Measurements from ENCODE around the gene SF1. TPM values are rescaled to one million over a fixed set of nuclear protein-coding genes. Genes with fewer than 3 reads are reported as not detected.
A peak's percentile ranks its signal among the peaks of the same experiment; 100 is the strongest.

The SF1 gene
- total RNA-seq, 1 experiment from 2014 or later, result 285 TPM

- Mint-ChIP-seq H3K4me1 (peaks cover 39% of the 10 kb centered on the region), H3K27me3 (ENCODE audit: low read depth) (peaks cover 37% of the 10 kb centered on the region), H3K4me3 (peak within 1 kb of the TSS; percentile 69), H3K9me3 (no peaks in the 10 kb centered on the region), H3K36me3 (0 out of 2 replicates have a peak, but pooled peaks cover 3% of the 10 kb centered on the region), H3K27ac (peak within 1 kb of the TSS; percentile 6; the same call in 1 of the 2 replicates)
- POLR2A ChIA-PET, result interaction anchor here (0.9 to 2.6 kb wide), 6 partner anchors 14 to 35 kb away, joined by 3 to 8 read pairs (median 6); partner anchors contain the start of genes PYGM and SF1
- ATAC-seq (peak; percentile 19), DNase-seq (ENCODE audit: low spot score) (peak; percentile 85)
- CTCF ChIA-PET, result interaction anchor here (0.6 to 8.6 kb wide), 42 partner anchors 8 to 453 kb away, joined by 3 to 150 read pairs (median 6); partner anchors contain the start of genes BATF2, MAP4K2, NRXN2 and PYGM
- TF ChIP-seq, protein P1, sequence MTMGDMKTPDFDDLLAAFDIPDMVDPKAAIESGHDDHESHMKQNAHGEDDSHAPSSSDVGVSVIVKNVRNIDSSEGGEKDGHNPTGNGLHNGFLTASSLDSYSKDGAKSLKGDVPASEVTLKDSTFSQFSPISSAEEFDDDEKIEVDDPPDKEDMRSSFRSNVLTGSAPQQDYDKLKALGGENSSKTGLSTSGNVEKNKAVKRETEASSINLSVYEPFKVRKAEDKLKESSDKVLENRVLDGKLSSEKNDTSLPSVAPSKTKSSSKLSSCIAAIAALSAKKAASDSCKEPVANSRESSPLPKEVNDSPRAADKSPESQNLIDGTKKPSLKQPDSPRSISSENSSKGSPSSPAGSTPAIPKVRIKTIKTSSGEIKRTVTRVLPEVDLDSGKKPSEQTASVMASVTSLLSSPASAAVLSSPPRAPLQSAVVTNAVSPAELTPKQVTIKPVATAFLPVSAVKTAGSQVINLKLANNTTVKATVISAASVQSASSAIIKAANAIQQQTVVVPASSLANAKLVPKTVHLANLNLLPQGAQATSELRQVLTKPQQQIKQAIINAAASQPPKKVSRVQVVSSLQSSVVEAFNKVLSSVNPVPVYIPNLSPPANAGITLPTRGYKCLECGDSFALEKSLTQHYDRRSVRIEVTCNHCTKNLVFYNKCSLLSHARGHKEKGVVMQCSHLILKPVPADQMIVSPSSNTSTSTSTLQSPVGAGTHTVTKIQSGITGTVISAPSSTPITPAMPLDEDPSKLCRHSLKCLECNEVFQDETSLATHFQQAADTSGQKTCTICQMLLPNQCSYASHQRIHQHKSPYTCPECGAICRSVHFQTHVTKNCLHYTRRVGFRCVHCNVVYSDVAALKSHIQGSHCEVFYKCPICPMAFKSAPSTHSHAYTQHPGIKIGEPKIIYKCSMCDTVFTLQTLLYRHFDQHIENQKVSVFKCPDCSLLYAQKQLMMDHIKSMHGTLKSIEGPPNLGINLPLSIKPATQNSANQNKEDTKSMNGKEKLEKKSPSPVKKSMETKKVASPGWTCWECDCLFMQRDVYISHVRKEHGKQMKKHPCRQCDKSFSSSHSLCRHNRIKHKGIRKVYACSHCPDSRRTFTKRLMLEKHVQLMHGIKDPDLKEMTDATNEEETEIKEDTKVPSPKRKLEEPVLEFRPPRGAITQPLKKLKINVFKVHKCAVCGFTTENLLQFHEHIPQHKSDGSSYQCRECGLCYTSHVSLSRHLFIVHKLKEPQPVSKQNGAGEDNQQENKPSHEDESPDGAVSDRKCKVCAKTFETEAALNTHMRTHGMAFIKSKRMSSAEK (CRISPR knock-in tag; IDR thresholded peaks at IDR 0.05; ENCODE audit: borderline replicate concordance), result no peak
- no peak for TF ChIP-seq NR1H2 (CRISPR knock-in tag; IDR thresholded peaks at IDR 0.05)
- TF ChIP-seq GTF2I (CRISPR knock-in tag; conservative IDR thresholded peaks at IDR 0.05), result no peak
- peak; percentile 46; the same call in 1 of the 2 replicates for TF ChIP-seq CTCF (IDR thresholded peaks at IDR 0.05)
- TF ChIP-seq, protein P2, sequence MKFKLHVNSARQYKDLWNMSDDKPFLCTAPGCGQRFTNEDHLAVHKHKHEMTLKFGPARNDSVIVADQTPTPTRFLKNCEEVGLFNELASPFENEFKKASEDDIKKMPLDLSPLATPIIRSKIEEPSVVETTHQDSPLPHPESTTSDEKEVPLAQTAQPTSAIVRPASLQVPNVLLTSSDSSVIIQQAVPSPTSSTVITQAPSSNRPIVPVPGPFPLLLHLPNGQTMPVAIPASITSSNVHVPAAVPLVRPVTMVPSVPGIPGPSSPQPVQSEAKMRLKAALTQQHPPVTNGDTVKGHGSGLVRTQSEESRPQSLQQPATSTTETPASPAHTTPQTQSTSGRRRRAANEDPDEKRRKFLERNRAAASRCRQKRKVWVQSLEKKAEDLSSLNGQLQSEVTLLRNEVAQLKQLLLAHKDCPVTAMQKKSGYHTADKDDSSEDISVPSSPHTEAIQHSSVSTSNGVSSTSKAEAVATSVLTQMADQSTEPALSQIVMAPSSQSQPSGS (CRISPR knock-in tag; IDR thresholded peaks at IDR 0.05; ENCODE audit: borderline replicate concordance, low read depth), result no peak
- TF ChIP-seq SP1 (CRISPR knock-in tag; conservative IDR thresholded peaks at IDR 0.05), result peak; percentile 26; the same call in 1 of the 2 replicates
- TF ChIP-seq, protein P3, sequence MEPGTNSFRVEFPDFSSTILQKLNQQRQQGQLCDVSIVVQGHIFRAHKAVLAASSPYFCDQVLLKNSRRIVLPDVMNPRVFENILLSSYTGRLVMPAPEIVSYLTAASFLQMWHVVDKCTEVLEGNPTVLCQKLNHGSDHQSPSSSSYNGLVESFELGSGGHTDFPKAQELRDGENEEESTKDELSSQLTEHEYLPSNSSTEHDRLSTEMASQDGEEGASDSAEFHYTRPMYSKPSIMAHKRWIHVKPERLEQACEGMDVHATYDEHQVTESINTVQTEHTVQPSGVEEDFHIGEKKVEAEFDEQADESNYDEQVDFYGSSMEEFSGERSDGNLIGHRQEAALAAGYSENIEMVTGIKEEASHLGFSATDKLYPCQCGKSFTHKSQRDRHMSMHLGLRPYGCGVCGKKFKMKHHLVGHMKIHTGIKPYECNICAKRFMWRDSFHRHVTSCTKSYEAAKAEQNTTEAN (CRISPR knock-in tag; IDR thresholded peaks at IDR 0.05), result 0 out of 2 replicates have a peak, but pooled peaks have one; percentile 20
- 0 out of 2 replicates have a peak, but pooled peaks have one; percentile 58 for TF ChIP-seq ESRRA (CRISPR knock-in tag; IDR thresholded peaks at IDR 0.05; ENCODE audit: borderline replicate concordance)
- TF ChIP-seq OVOL2 (CRISPR knock-in tag; IDR thresholded peaks at IDR 0.05; ENCODE audit: borderline replicate concordance), result no peak
- TF ChIP-seq, protein P4, sequence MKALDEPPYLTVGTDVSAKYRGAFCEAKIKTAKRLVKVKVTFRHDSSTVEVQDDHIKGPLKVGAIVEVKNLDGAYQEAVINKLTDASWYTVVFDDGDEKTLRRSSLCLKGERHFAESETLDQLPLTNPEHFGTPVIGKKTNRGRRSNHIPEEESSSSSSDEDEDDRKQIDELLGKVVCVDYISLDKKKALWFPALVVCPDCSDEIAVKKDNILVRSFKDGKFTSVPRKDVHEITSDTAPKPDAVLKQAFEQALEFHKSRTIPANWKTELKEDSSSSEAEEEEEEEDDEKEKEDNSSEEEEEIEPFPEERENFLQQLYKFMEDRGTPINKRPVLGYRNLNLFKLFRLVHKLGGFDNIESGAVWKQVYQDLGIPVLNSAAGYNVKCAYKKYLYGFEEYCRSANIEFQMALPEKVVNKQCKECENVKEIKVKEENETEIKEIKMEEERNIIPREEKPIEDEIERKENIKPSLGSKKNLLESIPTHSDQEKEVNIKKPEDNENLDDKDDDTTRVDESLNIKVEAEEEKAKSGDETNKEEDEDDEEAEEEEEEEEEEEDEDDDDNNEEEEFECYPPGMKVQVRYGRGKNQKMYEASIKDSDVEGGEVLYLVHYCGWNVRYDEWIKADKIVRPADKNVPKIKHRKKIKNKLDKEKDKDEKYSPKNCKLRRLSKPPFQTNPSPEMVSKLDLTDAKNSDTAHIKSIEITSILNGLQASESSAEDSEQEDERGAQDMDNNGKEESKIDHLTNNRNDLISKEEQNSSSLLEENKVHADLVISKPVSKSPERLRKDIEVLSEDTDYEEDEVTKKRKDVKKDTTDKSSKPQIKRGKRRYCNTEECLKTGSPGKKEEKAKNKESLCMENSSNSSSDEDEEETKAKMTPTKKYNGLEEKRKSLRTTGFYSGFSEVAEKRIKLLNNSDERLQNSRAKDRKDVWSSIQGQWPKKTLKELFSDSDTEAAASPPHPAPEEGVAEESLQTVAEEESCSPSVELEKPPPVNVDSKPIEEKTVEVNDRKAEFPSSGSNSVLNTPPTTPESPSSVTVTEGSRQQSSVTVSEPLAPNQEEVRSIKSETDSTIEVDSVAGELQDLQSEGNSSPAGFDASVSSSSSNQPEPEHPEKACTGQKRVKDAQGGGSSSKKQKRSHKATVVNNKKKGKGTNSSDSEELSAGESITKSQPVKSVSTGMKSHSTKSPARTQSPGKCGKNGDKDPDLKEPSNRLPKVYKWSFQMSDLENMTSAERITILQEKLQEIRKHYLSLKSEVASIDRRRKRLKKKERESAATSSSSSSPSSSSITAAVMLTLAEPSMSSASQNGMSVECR (CRISPR knock-in tag; IDR thresholded peaks at IDR 0.05; ENCODE audit: borderline replicate concordance), result no peak
- TF ChIP-seq SMAD4 (CRISPR knock-in tag; IDR thresholded peaks at IDR 0.05), result no peak
- TF ChIP-seq, protein P5, sequence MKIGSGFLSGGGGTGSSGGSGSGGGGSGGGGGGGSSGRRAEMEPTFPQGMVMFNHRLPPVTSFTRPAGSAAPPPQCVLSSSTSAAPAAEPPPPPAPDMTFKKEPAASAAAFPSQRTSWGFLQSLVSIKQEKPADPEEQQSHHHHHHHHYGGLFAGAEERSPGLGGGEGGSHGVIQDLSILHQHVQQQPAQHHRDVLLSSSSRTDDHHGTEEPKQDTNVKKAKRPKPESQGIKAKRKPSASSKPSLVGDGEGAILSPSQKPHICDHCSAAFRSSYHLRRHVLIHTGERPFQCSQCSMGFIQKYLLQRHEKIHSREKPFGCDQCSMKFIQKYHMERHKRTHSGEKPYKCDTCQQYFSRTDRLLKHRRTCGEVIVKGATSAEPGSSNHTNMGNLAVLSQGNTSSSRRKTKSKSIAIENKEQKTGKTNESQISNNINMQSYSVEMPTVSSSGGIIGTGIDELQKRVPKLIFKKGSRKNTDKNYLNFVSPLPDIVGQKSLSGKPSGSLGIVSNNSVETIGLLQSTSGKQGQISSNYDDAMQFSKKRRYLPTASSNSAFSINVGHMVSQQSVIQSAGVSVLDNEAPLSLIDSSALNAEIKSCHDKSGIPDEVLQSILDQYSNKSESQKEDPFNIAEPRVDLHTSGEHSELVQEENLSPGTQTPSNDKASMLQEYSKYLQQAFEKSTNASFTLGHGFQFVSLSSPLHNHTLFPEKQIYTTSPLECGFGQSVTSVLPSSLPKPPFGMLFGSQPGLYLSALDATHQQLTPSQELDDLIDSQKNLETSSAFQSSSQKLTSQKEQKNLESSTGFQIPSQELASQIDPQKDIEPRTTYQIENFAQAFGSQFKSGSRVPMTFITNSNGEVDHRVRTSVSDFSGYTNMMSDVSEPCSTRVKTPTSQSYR (CRISPR knock-in tag; IDR thresholded peaks at IDR 0.05), result no peak; the same call in 1 of the 2 replicates
- TF ChIP-seq ATF6 (CRISPR knock-in tag; IDR thresholded peaks at IDR 0.05), result no peak
- TF ChIP-seq, protein P6, sequence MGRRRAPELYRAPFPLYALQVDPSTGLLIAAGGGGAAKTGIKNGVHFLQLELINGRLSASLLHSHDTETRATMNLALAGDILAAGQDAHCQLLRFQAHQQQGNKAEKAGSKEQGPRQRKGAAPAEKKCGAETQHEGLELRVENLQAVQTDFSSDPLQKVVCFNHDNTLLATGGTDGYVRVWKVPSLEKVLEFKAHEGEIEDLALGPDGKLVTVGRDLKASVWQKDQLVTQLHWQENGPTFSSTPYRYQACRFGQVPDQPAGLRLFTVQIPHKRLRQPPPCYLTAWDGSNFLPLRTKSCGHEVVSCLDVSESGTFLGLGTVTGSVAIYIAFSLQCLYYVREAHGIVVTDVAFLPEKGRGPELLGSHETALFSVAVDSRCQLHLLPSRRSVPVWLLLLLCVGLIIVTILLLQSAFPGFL (CRISPR knock-in tag; IDR thresholded peaks at IDR 0.05; ENCODE audit: borderline replicate concordance), result no peak
Measured at GRCh38 chr11:64743591-64744543, 34.5 kb downstream of the SF1 start, which contains the start of gene RASGRP2. Gene RASGRP2, minus strand, starts transcription at chr11:64744142. Its CDS starts 1,276 bp downstream, at chr11:64742866.
